ENCODE results near the gene HRAS. TPM values are rescaled to one million over a fixed set of nuclear protein-coding genes. Genes with fewer than 3 reads are reported as not detected.
A peak's percentile ranks its signal among the peaks of the same experiment; 100 is the strongest.
"Not testable (repeated sequence)": the region's sequence is repeated elsewhere in the genome, so short reads cannot be mapped to it uniquely, and the experiment has no call there.

Gene HRAS
- polyA plus RNA-seq, 1 of the 3 experiments (the other 2 are of a cell fraction): 217 TPM

DNA sequence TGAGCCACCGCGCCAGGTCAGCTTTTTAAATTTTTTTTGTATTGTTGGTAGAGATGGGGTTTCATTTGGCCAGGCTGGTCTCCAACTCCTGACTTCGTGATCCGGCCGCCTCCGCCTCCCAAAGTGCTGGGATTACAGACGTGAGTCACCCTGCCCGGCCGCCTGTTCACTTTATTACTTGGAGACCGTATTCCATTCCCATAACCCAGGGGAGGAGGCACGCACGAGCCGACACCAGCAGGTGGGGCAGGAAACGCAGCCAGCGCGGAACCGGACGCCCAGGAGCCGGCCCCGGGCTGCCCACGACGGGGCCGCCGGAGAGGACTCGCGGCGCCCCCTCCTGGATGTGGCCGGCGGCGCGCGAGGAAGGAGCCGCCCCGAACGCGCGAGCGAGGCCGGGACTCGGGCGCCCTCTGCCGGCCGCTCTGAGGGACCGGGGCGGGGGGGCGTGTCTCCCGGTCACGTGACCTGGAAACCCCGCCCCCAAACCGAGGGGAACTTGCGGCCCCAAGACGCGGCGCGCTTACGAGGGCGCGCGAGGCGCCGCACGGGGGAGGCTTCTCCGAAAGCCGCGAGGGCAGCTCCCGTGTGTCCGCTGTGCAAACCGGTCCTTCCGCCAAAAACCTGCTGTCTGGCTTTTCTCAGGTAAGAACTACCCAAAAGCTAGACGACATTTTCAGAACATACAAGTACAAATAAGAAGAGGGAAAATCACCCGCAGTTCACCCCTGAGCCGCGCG, 16.7 kb downstream of the HRAS start:
- peaks cover 4% of the 10 kb centered on the region for H3F3A ChIP-seq (replicated peaks; ENCODE audit: insufficient read depth)
- H3K9me2 ChIP-seq: no peaks in the 10 kb centered on the region
- peaks cover 7% of the 10 kb centered on the region; the same call in 1 of the 2 replicates for H3K9me3 ChIP-seq
- CTCF ChIA-PET: interaction anchor here (0.6 to 1.9 kb wide), 33 partner anchors 9 to 320 kb away, joined by 3 to 16 read pairs (median 4); partner anchors contain the start of genes HRAS, LMNTD2 and RNH1
- no peak overlapping the region for H3K9ac ChIP-seq
- H2AFZ ChIP-seq (ENCODE audit: low read depth): no peak overlapping the region
- H4K20me1 ChIP-seq (ENCODE audit: insufficient read depth): no peaks in the 10 kb centered on the region
- POLR2A ChIA-PET: no interaction called here
- peak; percentile 6; the same call in 1 of the 2 replicates for TF ChIP-seq FOSL2 (IDR thresholded peaks at IDR 0.05; ENCODE audit: borderline replicate concordance, low read depth)
- TF ChIP-seq, protein P1, sequence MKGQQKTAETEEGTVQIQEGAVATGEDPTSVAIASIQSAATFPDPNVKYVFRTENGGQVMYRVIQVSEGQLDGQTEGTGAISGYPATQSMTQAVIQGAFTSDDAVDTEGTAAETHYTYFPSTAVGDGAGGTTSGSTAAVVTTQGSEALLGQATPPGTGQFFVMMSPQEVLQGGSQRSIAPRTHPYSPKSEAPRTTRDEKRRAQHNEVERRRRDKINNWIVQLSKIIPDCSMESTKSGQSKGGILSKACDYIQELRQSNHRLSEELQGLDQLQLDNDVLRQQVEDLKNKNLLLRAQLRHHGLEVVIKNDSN (IDR thresholded peaks at IDR 0.05; ENCODE audit: borderline replicate concordance, low read depth): peak; percentile 89
- TF ChIP-seq RCOR1 (IDR thresholded peaks at IDR 0.05; ENCODE audit: low read length): no peak
- TF ChIP-seq SMC3 (IDR thresholded peaks at IDR 0.05; ENCODE audit: low read depth, low read length): peak; percentile 12; the same call in 1 of the 2 replicates
- TF ChIP-seq, protein P2, sequence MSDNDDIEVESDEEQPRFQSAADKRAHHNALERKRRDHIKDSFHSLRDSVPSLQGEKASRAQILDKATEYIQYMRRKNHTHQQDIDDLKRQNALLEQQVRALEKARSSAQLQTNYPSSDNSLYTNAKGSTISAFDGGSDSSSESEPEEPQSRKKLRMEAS (IDR thresholded peaks at IDR 0.05; ENCODE audit: low read depth): peak; percentile 74
- TF ChIP-seq, protein P3, sequence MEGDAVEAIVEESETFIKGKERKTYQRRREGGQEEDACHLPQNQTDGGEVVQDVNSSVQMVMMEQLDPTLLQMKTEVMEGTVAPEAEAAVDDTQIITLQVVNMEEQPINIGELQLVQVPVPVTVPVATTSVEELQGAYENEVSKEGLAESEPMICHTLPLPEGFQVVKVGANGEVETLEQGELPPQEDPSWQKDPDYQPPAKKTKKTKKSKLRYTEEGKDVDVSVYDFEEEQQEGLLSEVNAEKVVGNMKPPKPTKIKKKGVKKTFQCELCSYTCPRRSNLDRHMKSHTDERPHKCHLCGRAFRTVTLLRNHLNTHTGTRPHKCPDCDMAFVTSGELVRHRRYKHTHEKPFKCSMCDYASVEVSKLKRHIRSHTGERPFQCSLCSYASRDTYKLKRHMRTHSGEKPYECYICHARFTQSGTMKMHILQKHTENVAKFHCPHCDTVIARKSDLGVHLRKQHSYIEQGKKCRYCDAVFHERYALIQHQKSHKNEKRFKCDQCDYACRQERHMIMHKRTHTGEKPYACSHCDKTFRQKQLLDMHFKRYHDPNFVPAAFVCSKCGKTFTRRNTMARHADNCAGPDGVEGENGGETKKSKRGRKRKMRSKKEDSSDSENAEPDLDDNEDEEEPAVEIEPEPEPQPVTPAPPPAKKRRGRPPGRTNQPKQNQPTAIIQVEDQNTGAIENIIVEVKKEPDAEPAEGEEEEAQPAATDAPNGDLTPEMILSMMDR (IDR thresholded peaks at IDR 0.05): peak; percentile 80
- TF ChIP-seq SIN3A (IDR thresholded peaks at IDR 0.05; ENCODE audit: borderline replicate concordance, low read depth, low read length): no peak
- TF ChIP-seq, protein P4, sequence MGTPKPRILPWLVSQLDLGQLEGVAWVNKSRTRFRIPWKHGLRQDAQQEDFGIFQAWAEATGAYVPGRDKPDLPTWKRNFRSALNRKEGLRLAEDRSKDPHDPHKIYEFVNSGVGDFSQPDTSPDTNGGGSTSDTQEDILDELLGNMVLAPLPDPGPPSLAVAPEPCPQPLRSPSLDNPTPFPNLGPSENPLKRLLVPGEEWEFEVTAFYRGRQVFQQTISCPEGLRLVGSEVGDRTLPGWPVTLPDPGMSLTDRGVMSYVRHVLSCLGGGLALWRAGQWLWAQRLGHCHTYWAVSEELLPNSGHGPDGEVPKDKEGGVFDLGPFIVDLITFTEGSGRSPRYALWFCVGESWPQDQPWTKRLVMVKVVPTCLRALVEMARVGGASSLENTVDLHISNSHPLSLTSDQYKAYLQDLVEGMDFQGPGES (IDR thresholded peaks at IDR 0.05; ENCODE audit: low read depth, low read length): no peak
- TF ChIP-seq YY1 (IDR thresholded peaks at IDR 0.05; ENCODE audit: low read depth): no peak
- peak; percentile 55 for TF ChIP-seq RAD21 (IDR thresholded peaks at IDR 0.05; ENCODE audit: low read length)
- no peak for TF ChIP-seq CHD2 (IDR thresholded peaks at IDR 0.05; ENCODE audit: low read length, partially characterized antibody)
- TF ChIP-seq FOXM1 (IDR thresholded peaks at IDR 0.05; ENCODE audit: low read depth): no peak
- no peak for TF ChIP-seq TCF12 (IDR thresholded peaks at IDR 0.05)
- TF ChIP-seq FOXJ3 (CRISPR knock-in tag; IDR thresholded peaks at IDR 0.05): no peak
- H3K36me3 ChIP-seq (replicated peaks in 1 of 2; ENCODE audit: control insufficient read depth in 1 of 2, insufficient read depth in 2 of 2, low read length in 1 of 2): peaks cover 0 to 19% of the 10 kb centered on the region in 2 experiments
- H3K27me3 ChIP-seq (ENCODE audit: insufficient read depth): no peaks in the 10 kb centered on the region
- peak; percentile 97 for DNase-seq
- no peaks in the 10 kb centered on the region; a peak in 1 of 4 replicates for H3K4me1 ChIP-seq (ENCODE audit: control insufficient read depth in 1 of 2, insufficient read depth in 2 of 2, low read depth in 1 of 2, low read length in 1 of 2)
- no peak overlapping the region for H3K27ac ChIP-seq (ENCODE audit: low read depth in 2 of 2, low read length in 1 of 2)
- WGBS (ENCODE audit: low lambda C conversion rate): 41% methylated on average over 33 of the region's 74 CpGs
- H3K79me2 ChIP-seq (ENCODE audit: insufficient read depth): no peaks in the 10 kb centered on the region
- peak overlapping the region; percentile 13 to 51; a peak in 2 of 4 replicates for H3K4me3 ChIP-seq (ENCODE audit: low read depth in 2 of 2, low read length in 1 of 2)
- H3K4me2 ChIP-seq: no peak overlapping the region

DNA sequence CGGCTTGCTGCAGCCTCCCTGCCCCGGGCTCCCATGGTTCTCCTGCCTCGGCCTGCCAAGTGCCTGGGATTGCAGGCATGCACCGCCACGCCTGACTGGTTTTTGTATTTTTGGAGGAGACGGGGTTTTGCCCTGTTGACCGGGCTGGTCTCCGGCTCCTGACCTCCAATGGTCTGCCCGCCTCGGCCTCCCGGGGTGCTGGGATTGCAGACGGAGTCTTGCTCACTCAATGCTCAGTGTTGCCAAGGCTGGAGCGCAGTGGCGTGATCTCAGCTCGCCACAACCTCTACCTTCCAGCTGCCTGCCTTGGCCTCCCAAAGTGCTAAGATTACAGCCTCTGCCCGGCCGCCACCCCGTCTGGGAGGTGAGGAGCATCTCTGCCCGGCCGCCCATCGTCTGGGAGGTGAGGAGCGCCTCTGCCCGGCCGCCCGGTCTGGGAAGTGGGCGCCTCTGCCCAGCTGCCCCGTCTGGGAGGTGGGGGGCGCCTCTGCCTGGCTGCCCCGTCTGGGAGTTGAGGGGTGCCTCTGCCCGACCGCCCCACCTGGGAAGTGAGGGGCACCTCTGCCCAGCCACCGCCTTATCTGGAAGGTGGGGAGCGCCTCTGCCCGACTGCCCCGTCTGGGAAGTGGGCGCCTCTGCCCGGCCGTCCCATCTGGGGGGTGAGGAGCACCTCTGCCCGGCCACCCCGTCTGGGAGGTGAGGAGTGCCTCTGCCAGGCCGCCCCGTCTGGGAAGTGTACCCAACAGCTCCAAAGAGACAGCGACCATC, 18.3 kb downstream of the HRAS start:
- H3K79me2 ChIP-seq (ENCODE audit: insufficient read depth); H3K27ac ChIP-seq (ENCODE audit: low read depth in 2 of 2, low read length in 1 of 2); DNase-seq; H3K4me2 ChIP-seq; H3K4me1 ChIP-seq (ENCODE audit: control insufficient read depth in 1 of 2, insufficient read depth in 2 of 2, low read depth in 1 of 2, low read length in 1 of 2); H3K4me3 ChIP-seq (ENCODE audit: low read depth in 2 of 2, low read length in 1 of 2); H3K9ac ChIP-seq; POLR2A ChIA-PET; H3K9me3 ChIP-seq; H3K27me3 ChIP-seq (ENCODE audit: insufficient read depth); H2AFZ ChIP-seq (ENCODE audit: low read depth); H3K9me2 ChIP-seq; H4K20me1 ChIP-seq (ENCODE audit: insufficient read depth); H3F3A ChIP-seq (replicated peaks; ENCODE audit: insufficient read depth): not testable (repeated sequence)
- WGBS (ENCODE audit: low lambda C conversion rate): 93% methylated on average over 24 of the region's 43 CpGs
- CTCF ChIA-PET: interaction anchor here (1.1 kb wide), 1 partner anchor 74 kb away, joined by 3 read pairs; no protein-coding TSS in a partner anchor
- H3K36me3 ChIP-seq (replicated peaks in 1 of 2; ENCODE audit: control insufficient read depth in 1 of 2, insufficient read depth in 2 of 2, low read length in 1 of 2): peaks cover 0 to 19% of the 10 kb centered on the region in 2 experiments
